Esophagus squamous epithelium (tissue), 5 donors: ENCODE data around the gene RYR3. TPM values are rescaled to one million over a fixed set of nuclear protein-coding genes. Genes with fewer than 3 reads are reported as not detected.

Experiments used
- DNase-seq: peaks from one replicate; lab custom pipeline; 2025; lab: John Stamatoyannopoulos, UW
- H3K27ac ChIP-seq, 4 donors: fragments of 200-600 bp; sonication (generic); one replicate each; pipeline ENCODE4 v1.5.1; 2016 to 2019; ENCODE audit warnings: mild to moderate bottlenecking in 1 of 4
- H3K27me3 ChIP-seq, 4 donors: fragments of 200-600 bp; sonication (generic); 1 replicate in 3 of 4; 2 replicates in 1 of 4; pipeline versions ENCODE4 v1.5.1 to v1.6.0; 2017 to 2021; ENCODE audit warnings: antibody characterized with exemption in 1 of 4
- H3K36me3 ChIP-seq, 3 donors: fragments of 200-600 bp; sonication (generic); one replicate each; pipeline ENCODE4 v1.5.1; 2016 to 2019
- H3K4me1 ChIP-seq, 3 donors: fragments of 200-600 bp; sonication (generic); one replicate each; pipeline ENCODE4 v1.5.1; 2017 to 2019
- H3K4me3 ChIP-seq, 4 donors: fragments of 200-600 bp; sonication (generic); 1 replicate in 3 of 4; 2 replicates in 1 of 4; pipeline ENCODE4 v1.5.1; 2016 to 2019; ENCODE audit warnings: mild to moderate bottlenecking in 2 of 4, moderate library complexity in 1 of 4
- H3K9me3 ChIP-seq, 3 donors: fragments of 200-600 bp; sonication (generic); one replicate each; pipeline ENCODE4 v1.5.1; 2016 to 2019
- POLR2A ChIP-seq, 4 donors: fragments of 450-650 bp; IDR thresholded peaks; one replicate each; pipeline ENCODE4 v1.6.1; 2017; ENCODE audit warnings: antibody characterized with exemption in 4 of 4, mild to moderate bottlenecking in 4 of 4, moderate library complexity in 3 of 4
- WGBS, 2 donors: methylation state at CpG; one replicate each; pipeline ENCODE4 v1.1.5; 2018; 5-methylcytosine and 5-hydroxymethylcytosine counted together
- intact Hi-C: fragments of 100-400 bp; cut with DNase I; formaldehyde crosslinking; loops from one replicate; pipeline ENCODE4 v1.15.0; 2022
- total RNA-seq, 4 donors: library from RNA; depleted of rRNA; stranded (reverse); fragments of >200 nt; gene quantifications; one replicate each; pipeline ENCODE4 v1.1.0, GENCODE V29; 2016
- TF ChIP-seq, protein P1 (sequence below), 6 experiments: fragments of 450-650 bp in 4 of 6; fragments of 200-600 bp in 2 of 6; sonication (generic) in 2 of 6; IDR thresholded peaks; one replicate each; pipeline ENCODE4 v1.5.1; 2016 to 2019; ENCODE audit warnings: antibody characterized with exemption in 6 of 6, mild to moderate bottlenecking in 4 of 6, moderate library complexity in 4 of 6
- donor health status: DM: yes; HTN: yes; CAD: no.

The RYR3 gene
- total RNA-seq, 4 donors from 2014 or later = 0.15 to 4.2 (median 0.43) TPM

GRCh38 chr15:33768670-33769190 is 458.0 kb downstream of the RYR3 start:
- Histone ChIP-seq H3K27me3 (no peaks in the 10 kb centered on the region), H3K4me1 (no peaks in the 10 kb centered on the region), H3K36me3 (no peaks in the 10 kb centered on the region), H3K9me3 (no peaks in the 10 kb centered on the region), H3K27ac (no peak overlapping the region), H3K4me3 (no peak overlapping the region)
- intact Hi-C loops = no loop called here
- no peak for TF ChIP-seq POLR2A (IDR thresholded peaks at IDR 0.05)
- TF ChIP-seq, protein P1, sequence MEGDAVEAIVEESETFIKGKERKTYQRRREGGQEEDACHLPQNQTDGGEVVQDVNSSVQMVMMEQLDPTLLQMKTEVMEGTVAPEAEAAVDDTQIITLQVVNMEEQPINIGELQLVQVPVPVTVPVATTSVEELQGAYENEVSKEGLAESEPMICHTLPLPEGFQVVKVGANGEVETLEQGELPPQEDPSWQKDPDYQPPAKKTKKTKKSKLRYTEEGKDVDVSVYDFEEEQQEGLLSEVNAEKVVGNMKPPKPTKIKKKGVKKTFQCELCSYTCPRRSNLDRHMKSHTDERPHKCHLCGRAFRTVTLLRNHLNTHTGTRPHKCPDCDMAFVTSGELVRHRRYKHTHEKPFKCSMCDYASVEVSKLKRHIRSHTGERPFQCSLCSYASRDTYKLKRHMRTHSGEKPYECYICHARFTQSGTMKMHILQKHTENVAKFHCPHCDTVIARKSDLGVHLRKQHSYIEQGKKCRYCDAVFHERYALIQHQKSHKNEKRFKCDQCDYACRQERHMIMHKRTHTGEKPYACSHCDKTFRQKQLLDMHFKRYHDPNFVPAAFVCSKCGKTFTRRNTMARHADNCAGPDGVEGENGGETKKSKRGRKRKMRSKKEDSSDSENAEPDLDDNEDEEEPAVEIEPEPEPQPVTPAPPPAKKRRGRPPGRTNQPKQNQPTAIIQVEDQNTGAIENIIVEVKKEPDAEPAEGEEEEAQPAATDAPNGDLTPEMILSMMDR (IDR thresholded peaks at IDR 0.05) = no peak
- WGBS, 2 donors = 69 to 71% methylated on average over 6 of the region's 6 CpGs
- no peak for DNase-seq

DNA sequence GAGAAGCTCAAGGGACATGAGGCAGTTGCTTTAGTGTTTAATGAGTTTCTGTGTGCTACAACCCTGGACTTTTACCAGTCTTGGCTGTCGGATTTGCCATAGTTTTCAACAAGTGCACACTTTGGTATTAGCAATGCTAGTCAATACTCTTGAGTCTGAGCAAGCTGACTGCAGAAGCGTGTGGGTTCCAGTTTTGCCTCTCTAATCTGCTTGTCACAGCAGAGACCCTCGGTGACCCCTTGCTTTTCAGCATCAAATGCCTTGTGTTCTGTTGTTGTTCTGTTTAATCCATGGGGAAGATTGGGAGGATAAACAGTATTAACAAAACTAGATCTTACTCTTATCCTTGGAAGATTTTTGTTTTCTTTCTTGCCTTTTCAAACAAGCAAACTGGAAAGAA is 463.2 kb downstream of the RYR3 start:
- Histone ChIP-seq H3K9me3 (no peaks in the 10 kb centered on the region), H3K36me3 (no peaks in the 10 kb centered on the region), H3K4me1 (no peaks in the 10 kb centered on the region), H3K4me3 (no peak overlapping the region), H3K27ac (no peak overlapping the region), H3K27me3 (no peaks in the 10 kb centered on the region)
- DNase-seq = no peak
- 57 to 64% methylated on average over 3 of the region's 3 CpGs for WGBS, 2 donors
- no peak for TF ChIP-seq POLR2A (IDR thresholded peaks at IDR 0.05)
- TF ChIP-seq, protein P1 (IDR thresholded peaks at IDR 0.05) = no peak
- intact Hi-C loops = no loop called here

DNA sequence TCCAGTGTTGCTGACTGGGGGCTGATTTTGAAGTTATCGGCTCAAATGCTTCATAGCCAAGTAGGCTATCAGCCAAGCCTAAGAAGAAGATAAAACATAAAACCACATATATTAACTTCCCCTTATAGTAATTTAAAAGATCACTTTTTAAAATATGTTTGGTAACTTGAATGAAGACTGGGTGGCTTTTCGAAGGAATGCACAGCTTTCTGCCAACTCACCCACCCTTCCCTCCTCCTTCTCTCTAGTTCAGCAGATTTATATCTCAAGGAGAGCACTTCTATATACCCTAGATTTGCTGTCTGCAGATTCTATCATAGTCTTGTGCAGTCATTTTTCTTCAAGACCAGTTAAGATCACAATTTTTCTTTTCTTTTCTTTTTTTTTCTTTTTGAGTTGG is 468.1 kb downstream of the RYR3 start:
- intact Hi-C loops = no loop called here
- DNase-seq = no peak
- WGBS, 2 donors = 61 to 69% methylated on average over 2 of the region's 2 CpGs
- no peak overlapping the region for H3K4me3 ChIP-seq
- no peaks in the 10 kb centered on the region for H3K36me3 ChIP-seq
- no peaks in the 10 kb centered on the region for H3K27me3 ChIP-seq
- H3K27ac ChIP-seq = no peak overlapping the region
- H3K9me3 ChIP-seq = no peaks in the 10 kb centered on the region
- TF ChIP-seq, protein P1 (IDR thresholded peaks at IDR 0.05) = no peak
- TF ChIP-seq POLR2A (IDR thresholded peaks at IDR 0.05) = no peak
- no peaks in the 10 kb centered on the region for H3K4me1 ChIP-seq

DNA sequence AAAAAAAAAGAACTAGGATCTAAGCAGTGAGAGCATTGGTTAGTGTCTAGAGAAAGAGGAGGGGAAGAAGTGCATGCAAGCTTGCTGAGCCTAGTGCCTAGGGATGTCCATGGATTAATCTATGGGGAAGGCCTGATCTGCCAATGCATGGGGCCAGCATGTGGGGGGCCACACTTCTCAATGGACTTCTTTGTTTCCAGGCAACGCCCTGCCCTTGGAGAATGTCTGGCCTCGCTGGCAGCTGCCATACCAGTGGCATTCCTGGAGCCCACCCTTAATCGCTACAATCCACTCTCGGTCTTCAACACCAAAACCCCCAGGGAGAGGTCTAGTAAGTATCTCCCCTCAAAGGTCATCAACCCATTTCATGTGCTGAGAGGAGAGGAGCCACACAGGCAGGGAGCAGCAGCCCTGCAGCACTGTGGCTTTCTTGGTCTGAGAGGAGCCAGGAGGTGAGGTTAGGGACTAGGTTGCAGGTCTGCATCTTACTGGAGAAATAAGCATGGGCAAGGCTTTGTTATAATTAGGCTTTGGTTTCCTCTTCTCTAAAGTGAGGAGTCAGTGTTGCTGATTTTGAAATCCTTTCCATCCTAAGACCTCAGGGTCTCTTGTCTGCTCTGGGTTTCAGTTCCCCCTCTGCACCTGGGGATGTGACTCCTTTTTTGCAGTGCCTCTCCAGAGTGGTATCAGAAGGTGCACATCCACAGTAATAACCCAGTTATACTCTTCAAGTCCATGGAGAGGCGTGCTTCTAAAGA is 469.4 kb downstream of the RYR3 start:
- Histone ChIP-seq H3K36me3 (no peaks in the 10 kb centered on the region), H3K27ac (no peak overlapping the region), H3K4me1 (no peaks in the 10 kb centered on the region), H3K27me3 (no peaks in the 10 kb centered on the region), H3K9me3 (no peaks in the 10 kb centered on the region), H3K4me3 (no peak overlapping the region)
- intact Hi-C loops = no loop called here
- DNase-seq = no peak
- TF ChIP-seq POLR2A (IDR thresholded peaks at IDR 0.05) = no peak
- TF ChIP-seq, protein P1 (IDR thresholded peaks at IDR 0.05) = no peak
- 57 to 69% methylated on average over 2 of the region's 5 CpGs for WGBS, 2 donors

DNA sequence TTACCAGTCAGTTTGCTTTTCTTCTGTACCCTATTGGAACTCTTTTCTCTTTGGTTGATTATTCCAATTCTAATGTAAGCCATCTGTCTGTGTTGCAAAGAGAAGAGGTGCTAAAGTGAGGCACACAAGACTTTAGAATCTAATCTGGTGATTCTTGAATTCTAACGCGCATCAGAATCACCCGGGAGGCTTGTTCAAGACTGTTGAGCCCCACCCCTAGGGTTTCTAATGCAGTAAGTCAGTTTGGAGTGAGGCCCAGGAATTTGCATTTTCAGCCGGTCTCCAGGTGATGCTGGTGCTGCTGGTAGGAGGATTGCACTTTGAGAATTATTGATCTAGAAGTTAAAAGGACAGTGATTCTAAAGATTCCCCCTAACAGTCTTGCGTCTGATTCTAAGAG is 472.2 kb downstream of the RYR3 start:
- TF ChIP-seq POLR2A (IDR thresholded peaks at IDR 0.05) = no peak
- TF ChIP-seq, protein P1 (IDR thresholded peaks at IDR 0.05) = no peak
- H3K27me3 ChIP-seq = no peaks in the 10 kb centered on the region
- no peak overlapping the region for H3K27ac ChIP-seq
- DNase-seq = no peak
- H3K4me3 ChIP-seq = no peak overlapping the region
- intact Hi-C loops = no loop called here
- WGBS, 2 donors = 76 to 78% methylated on average over 5 of the region's 5 CpGs
- H3K36me3 ChIP-seq = no peaks in the 10 kb centered on the region
- no peaks in the 10 kb centered on the region for H3K4me1 ChIP-seq
- no peaks in the 10 kb centered on the region for H3K9me3 ChIP-seq
